ENCODE results near the gene LMAN1L.

DNA sequence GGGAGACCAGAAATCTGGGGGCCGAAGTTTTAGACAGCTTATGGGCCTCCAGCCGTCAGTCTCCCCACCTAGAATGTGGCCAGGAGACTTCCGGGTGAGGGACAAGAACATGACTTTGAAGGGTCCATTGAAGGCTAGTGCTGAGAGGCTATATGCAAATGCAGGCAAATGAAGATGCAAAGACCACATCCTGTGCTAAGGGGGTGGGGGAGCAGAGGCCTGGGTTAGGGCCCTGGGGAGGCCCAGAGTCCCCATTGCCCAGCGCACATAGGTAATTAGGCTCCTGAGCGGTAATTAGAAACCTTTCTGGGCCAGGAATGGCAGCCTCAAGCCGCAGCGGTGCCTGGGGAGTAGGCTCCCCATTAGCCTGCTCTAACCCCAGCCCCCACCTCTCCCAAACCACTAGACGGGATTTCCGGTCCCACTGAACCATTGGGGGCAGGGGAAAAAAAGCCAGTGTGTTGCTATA, 23.9 kb upstream of the LMAN1L start:
- no peak for TF ChIP-seq CTCF (IDR thresholded peaks at IDR 0.05; ENCODE audit: poor library complexity)
- no peak for TF ChIP-seq EZH2 (IDR thresholded peaks at IDR 0.05; ENCODE audit: borderline replicate concordance)
- no peak for TF ChIP-seq EZH2phosphoT487 (IDR thresholded peaks at IDR 0.05; ENCODE audit: low read depth, severe bottlenecking, unreplicated experiment)
